ENCODE results near the gene TRAPPC10.

- TF ChIP-seq POLR2A (IDR thresholded peaks at IDR 0.05) (no peak), CTCF (IDR thresholded peaks at IDR 0.05) (no peak), POLR2AphosphoS5 (IDR thresholded peaks at IDR 0.05) (peak in 2 of 4 donors; percentile 17 to 37)
Measured at GRCh38 chr21:44052071-44052829, 40.1 kb downstream of the TRAPPC10 start.
